Activated CD4-positive, alpha-beta T cell treated with anti-CD3 and anti-CD28 coated beads, Interleukin-2, amount 10 ng/mL, durations not matched to agents 24 days and 14 days (primary cell): ENCODE data around the gene SLC4A1AP. TPM values are rescaled to one million over a fixed set of nuclear protein-coding genes. Genes with fewer than 3 reads are reported as not detected.
"Not testable (repeated sequence)": the region's sequence is repeated elsewhere in the genome, so short reads cannot be mapped to it uniquely, and the experiment has no call there.

Experiments
- DNase-seq: peaks from one replicate; pipeline ENCODE4 v3.0.0; 2022
- H3K27ac Mint-ChIP-seq: one replicate; pipeline ENCODE4 v1.8.0; 2022; ENCODE audit warnings: mild to moderate bottlenecking, mixed read lengths
- H3K27me3 Mint-ChIP-seq: one replicate; pipeline ENCODE4 v1.8.0; 2022; ENCODE audit warnings: mixed read lengths
- H3K36me3 Mint-ChIP-seq: one replicate; pipeline ENCODE4 v1.8.0; 2022; ENCODE audit warnings: low read depth, mild to moderate bottlenecking, mixed read lengths
- H3K4me1 Mint-ChIP-seq: one replicate; pipeline ENCODE4 v1.8.0; 2021; ENCODE audit warnings: mixed read lengths
- H3K4me3 Mint-ChIP-seq: one replicate; pipeline ENCODE4 v1.8.0; 2022; ENCODE audit warnings: mild to moderate bottlenecking, moderate library complexity, mixed read lengths
- H3K9me3 Mint-ChIP-seq: one replicate; pipeline ENCODE4 v1.8.0; 2021; ENCODE audit warnings: mixed read lengths
- intact Hi-C: fragments of 100-400 bp; cut with micrococcal nuclease; formaldehyde crosslinking; loops from one replicate; pipeline ENCODE4 v1.15.1; 2023
- total RNA-seq: library from RNA; stranded (reverse); gene quantifications from 2 replicates; pipeline ENCODE4 v1.2.3, GENCODE V29; 2022

SLC4A1AP gene, protein sequence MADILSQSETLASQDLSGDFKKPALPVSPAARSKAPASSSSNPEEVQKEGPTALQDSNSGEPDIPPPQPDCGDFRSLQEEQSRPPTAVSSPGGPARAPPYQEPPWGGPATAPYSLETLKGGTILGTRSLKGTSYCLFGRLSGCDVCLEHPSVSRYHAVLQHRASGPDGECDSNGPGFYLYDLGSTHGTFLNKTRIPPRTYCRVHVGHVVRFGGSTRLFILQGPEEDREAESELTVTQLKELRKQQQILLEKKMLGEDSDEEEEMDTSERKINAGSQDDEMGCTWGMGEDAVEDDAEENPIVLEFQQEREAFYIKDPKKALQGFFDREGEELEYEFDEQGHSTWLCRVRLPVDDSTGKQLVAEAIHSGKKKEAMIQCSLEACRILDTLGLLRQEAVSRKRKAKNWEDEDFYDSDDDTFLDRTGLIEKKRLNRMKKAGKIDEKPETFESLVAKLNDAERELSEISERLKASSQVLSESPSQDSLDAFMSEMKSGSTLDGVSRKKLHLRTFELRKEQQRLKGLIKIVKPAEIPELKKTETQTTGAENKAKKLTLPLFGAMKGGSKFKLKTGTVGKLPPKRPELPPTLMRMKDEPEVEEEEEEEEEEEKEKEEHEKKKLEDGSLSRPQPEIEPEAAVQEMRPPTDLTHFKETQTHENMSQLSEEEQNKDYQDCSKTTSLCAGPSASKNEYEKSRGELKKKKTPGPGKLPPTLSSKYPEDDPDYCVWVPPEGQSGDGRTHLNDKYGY
- total RNA-seq, result 27.1 and 28.7 TPM in 2 replicates

DNA sequence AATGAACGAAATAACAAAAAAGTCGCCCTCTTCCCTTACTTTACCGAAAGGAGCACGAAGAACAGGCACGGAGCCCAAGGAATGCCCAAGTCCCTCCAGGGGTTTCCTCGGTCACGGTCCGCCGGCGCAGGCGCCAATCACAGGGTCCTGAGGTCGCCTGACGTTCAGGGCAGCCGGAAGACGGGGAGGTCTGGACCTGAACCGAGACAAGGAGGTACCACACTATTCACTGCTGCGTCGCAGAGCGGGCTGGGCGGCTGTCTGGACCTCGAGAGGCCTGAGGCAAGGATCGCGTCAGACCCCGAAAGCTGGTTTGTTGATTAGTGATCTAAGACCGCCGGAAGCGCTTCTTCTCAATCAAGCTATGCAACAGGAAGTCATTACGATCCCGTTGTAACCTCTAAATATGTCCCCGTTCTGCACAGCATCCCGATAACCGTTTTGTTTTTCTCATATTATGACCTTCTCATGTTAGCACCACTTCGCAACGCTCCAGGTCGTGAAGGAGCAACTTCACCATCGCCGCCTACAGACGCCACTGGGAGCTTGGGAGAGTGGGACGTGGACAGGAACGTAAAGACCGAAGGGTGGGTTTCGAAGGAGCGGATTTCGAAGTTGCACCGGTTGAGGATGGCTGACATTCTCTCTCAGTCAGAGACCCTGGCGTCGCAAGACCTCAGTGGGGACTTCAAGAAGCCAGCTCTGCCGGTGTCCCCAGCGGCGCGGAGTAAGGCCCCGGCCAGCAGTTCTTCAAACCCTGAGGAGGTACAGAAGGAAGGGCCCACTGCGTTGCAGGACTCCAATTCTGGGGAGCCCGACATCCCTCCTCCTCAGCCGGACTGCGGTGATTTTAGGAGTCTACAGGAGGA is at the start of gene SLC4A1AP, which contains the start of gene SUPT7L:
Gene SLC4A1AP (plus strand): TSS at position 605 of the 869 bp plus-strand sequence. CDS start 26 bp downstream, at position 631.
Gene SUPT7L (minus strand): TSS at position 330 of the 869 bp plus-strand sequence. CDS start 1,422 bp downstream, outside the sequence.
- DNase-seq, result peak; percentile 93
- Mint-ChIP-seq H3K27ac (peak within 1 kb of the TSS; percentile 99), H3K9me3 (no peaks in the 10 kb centered on the region), H3K4me1 (peaks cover 38% of the 10 kb centered on the region), H3K36me3 (peaks cover 43% of the 10 kb centered on the region), H3K27me3 (no peaks in the 10 kb centered on the region), H3K4me3 (peak within 1 kb of the TSS; percentile 98)
- intact Hi-C loops, result loop anchor here (2.0 to 10.0 kb wide), 7 partner anchors 19 to 291 kb away; partner anchors contain the start of genes CCDC121, EIF2B4, FNDC4 and GCKR

DNA sequence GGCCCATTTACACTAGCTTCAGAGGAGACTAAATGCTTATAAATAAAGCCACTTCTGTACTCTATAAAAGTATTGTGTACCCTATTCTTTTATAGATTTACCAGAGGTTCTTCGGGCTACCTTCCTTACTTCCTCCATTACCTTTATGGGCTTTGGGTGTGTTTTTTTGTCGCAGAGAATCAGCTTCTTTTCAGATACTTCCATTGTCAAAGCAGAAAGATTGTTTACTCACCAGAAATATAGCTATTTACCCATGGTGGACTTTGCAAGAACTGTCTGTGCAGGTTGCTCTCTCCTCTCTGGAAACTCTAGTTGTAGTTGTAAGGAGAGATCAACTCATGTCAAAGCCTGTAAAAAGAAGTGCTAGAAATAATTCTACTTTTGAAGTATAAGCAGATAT is 49.7 kb upstream of the SLC4A1AP start:
- no peaks in the 10 kb centered on the region for H3K27me3 Mint-ChIP-seq
- H3K27ac Mint-ChIP-seq, result no peak overlapping the region
- no peaks in the 10 kb centered on the region for H3K9me3 Mint-ChIP-seq
- no peak overlapping the region for H3K4me3 Mint-ChIP-seq
- H3K4me1 Mint-ChIP-seq, result no peaks in the 10 kb centered on the region
- intact Hi-C loops, result no loop called here
- DNase-seq, result no peak
- peaks cover 50% of the 10 kb centered on the region for H3K36me3 Mint-ChIP-seq

- Mint-ChIP-seq H3K27ac (no peak overlapping the region), H3K9me3 (no peaks in the 10 kb centered on the region), H3K36me3 (peaks cover 53% of the 10 kb centered on the region), H3K4me3 (no peak overlapping the region), H3K4me1 (no peaks in the 10 kb centered on the region), H3K27me3 (no peaks in the 10 kb centered on the region)
- DNase-seq, result no peak
- intact Hi-C loops, result no loop called here
Measured at GRCh38 chr2:27615316-27615715, 48.4 kb upstream of the SLC4A1AP start.

DNA sequence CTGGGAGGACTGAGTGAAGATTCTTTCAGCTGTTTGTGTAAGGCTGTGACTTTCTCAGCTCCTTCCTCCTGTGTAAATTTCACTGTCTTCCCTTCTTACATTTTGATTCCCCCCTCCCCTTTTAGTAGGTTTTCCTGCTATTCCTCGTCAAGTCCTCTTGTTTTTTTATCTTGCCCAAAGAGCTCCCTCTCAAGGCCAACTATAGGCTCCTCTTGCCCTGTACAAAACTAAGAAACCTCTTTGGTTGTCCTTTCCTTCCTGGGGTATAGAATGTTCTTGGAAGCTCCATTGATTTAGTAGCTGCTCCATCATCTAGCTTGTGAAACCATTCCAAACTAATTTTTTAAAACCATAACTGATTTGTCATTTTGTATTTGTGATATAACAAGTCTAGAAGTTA is 42.2 kb upstream of the SLC4A1AP start:
- peaks cover 50% of the 10 kb centered on the region for H3K36me3 Mint-ChIP-seq
- H3K27me3 Mint-ChIP-seq, result no peaks in the 10 kb centered on the region
- H3K4me3 Mint-ChIP-seq, result no peak overlapping the region
- no peak for DNase-seq
- peaks cover 2% of the 10 kb centered on the region for H3K4me1 Mint-ChIP-seq
- intact Hi-C loops, result no loop called here
- H3K9me3 Mint-ChIP-seq, result no peaks in the 10 kb centered on the region
- H3K27ac Mint-ChIP-seq, result no peak overlapping the region

- Mint-ChIP-seq H3K27me3 (no peaks in the 10 kb centered on the region), H3K4me1 (peaks cover 14% of the 10 kb centered on the region), H3K4me3 (no peak overlapping the region), H3K9me3 (no peaks in the 10 kb centered on the region), H3K36me3 (peaks cover 43% of the 10 kb centered on the region), H3K27ac (no peak overlapping the region)
- DNase-seq, result no peak
- intact Hi-C loops, result no loop called here
Measured at GRCh38 chr2:27622921-27623384, 40.7 kb upstream of the SLC4A1AP start.

GRCh38 chr2:27624943-27625342 is 38.7 kb upstream of the SLC4A1AP start:
- H3K27me3 Mint-ChIP-seq, result no peaks in the 10 kb centered on the region
- H3K27ac Mint-ChIP-seq, result no peak overlapping the region
- intact Hi-C loops, result loop anchor here (5.0 kb wide), 1 partner anchor 138 kb away; the partner anchor contains the start of gene IFT172
- H3K9me3 Mint-ChIP-seq, result no peaks in the 10 kb centered on the region
- peaks cover 35% of the 10 kb centered on the region for H3K36me3 Mint-ChIP-seq
- peaks cover 17% of the 10 kb centered on the region for H3K4me1 Mint-ChIP-seq
- H3K4me3 Mint-ChIP-seq, result no peak overlapping the region
- DNase-seq, result no peak

DNA sequence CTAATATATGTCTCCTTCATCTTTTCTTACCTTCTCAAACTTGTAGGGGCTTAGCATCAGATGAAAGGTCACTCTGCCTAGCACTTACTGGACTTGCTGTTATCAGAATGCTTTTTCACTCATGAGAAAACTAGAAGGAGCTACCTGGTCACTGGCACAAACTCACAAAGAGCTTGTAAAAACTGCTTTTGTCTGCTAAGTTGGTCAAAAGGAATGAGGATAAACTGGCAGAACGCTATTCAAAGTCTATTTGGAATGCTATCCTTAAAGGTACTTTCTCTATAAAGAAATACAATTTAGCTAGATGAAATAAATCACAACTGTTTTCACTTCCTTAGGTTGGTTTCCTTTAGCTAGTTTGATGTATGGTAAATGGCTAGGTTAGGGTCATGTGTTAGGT is 37.4 kb upstream of the SLC4A1AP start:
- Mint-ChIP-seq H3K4me1 (peaks cover 25% of the 10 kb centered on the region), H3K36me3 (peaks cover 35% of the 10 kb centered on the region)
- not testable (repeated sequence) for DNase-seq, H3K27me3 Mint-ChIP-seq, H3K9me3 Mint-ChIP-seq, H3K4me3 Mint-ChIP-seq, H3K27ac Mint-ChIP-seq
- intact Hi-C loops, result loop anchor here (5.0 kb wide), 1 partner anchor 139 kb away; the partner anchor contains the start of gene IFT172

DNA sequence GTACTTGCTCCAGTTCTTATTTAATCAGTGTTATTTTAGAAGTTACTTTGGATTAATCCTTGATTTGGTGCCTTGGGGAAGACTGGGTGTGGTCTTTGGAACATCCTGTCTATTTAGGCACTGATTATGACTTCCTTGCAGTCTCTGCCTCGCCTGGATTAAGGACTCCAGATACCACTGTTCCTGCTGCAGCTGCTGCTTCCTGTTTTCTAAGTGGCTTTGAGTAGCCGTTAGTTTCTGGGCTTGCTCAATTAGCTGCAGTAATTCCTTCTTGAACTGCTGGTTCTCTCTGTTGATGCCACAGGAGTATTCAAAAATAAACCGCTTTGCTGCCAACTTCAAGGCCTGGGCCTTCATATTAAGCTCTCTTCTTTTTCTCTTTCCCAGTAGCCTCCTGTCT is 36.8 kb upstream of the SLC4A1AP start:
- Mint-ChIP-seq H3K36me3 (peaks cover 37% of the 10 kb centered on the region), H3K27ac (peak overlapping the region; percentile 36), H3K4me1 (peaks cover 25% of the 10 kb centered on the region)
- not testable (repeated sequence) for H3K9me3 Mint-ChIP-seq, H3K27me3 Mint-ChIP-seq, DNase-seq, H3K4me3 Mint-ChIP-seq
- intact Hi-C loops, result loop anchor here (5.0 kb wide), 1 partner anchor 140 kb away; the partner anchor contains the start of gene IFT172

- Mint-ChIP-seq H3K4me3 (no peak overlapping the region), H3K27ac (no peak overlapping the region), H3K36me3 (peaks cover 38% of the 10 kb centered on the region), H3K4me1 (peaks cover 25% of the 10 kb centered on the region), H3K9me3 (no peaks in the 10 kb centered on the region), H3K27me3 (no peaks in the 10 kb centered on the region)
- intact Hi-C loops, result loop anchor here (2.0 to 5.0 kb wide), 7 partner anchors 35 to 765 kb away; partner anchors contain the start of genes EIF2B4, FOSL2, GTF3C2 and IFT172
- peak; percentile 63 for DNase-seq
Measured at GRCh38 chr2:27627963-27628766, 35.5 kb upstream of the SLC4A1AP start.

- intact Hi-C loops, result loop anchor here (1.0 to 5.0 kb wide), 8 partner anchors 9 to 764 kb away; partner anchors contain the start of genes EIF2B4, FOSL2, GTF3C2 and IFT172
- H3K9me3 Mint-ChIP-seq, result no peaks in the 10 kb centered on the region
Measured at GRCh38 chr2:27628767-27629709, 34.7 kb upstream of the SLC4A1AP start, which contains the start of the genes CCDC121 and GPN1. CCDC121 (minus strand) TSS chr2:27629012; CDS start chr2:27627799, 1,213 bp downstream. GPN1 (plus strand) TSS chr2:27629050; CDS start chr2:27629059, 9 bp downstream.

DNA sequence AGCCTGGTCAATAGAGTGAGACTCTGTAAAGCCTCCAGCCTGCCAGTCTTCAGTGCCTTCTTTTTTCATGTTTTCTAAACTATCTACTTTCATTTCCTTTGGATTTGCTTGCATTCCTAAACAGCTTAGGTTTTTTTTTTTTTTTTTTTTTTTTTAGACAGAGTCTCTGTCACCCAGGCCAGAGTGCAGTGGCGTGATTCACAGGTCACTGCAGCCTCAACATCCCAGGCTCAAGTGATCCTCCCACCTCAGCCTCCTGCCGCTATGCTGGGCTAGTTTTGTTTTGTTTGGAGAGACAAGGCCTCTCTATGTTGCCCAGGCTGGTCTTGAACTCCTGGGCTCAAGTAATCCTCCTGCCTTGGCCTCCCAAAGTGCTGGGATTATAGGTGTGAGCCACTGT is 33.4 kb upstream of the SLC4A1AP start:
- H3K27me3 Mint-ChIP-seq, intact Hi-C loops, H3K4me3 Mint-ChIP-seq, H3K9me3 Mint-ChIP-seq, DNase-seq: not testable (repeated sequence)
- H3K36me3 Mint-ChIP-seq, result peaks cover 45% of the 10 kb centered on the region
- H3K27ac Mint-ChIP-seq, result peak overlapping the region; percentile 6
- H3K4me1 Mint-ChIP-seq, result peaks cover 25% of the 10 kb centered on the region

More at GRCh38 chr2:27628767-27629709, 34.7 kb upstream of the SLC4A1AP start, which contains the start of the genes CCDC121 and GPN1:
- Mint-ChIP-seq H3K27me3 (no peaks in the 10 kb centered on the region), H3K36me3 (peaks cover 43% of the 10 kb centered on the region), H3K27ac (no peak within 1 kb of the TSS), H3K4me3 (no peak within 1 kb of the TSS), H3K4me1 (peaks cover 25% of the 10 kb centered on the region)
- peak; percentile 98 for DNase-seq
